ENCODE measurements around the gene CFAP53.

DNA sequence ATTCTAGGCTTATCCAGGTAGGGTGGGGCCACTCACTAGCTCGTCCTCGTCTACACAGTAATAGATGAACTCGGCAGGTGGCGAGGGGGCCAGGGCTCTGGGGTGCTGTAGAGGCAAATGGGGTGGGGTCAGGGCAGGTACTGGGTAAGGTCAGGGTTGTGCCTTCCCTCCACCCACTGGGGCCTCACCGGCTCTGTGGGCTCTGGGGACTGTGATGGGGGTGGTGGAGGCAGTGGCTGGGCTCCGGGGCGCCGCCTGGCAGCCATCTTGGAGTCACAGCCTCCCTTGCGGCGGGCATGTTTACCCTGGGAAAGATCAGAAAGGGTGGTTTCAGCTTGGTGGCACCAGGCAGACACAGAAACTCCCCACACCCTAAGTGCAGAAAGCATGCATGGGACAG lies 8.6 kb upstream of the CFAP53 start:
- TF ChIP-seq POLR2AphosphoS5 (IDR thresholded peaks at IDR 0.05): no peak
- TF ChIP-seq, protein P1, sequence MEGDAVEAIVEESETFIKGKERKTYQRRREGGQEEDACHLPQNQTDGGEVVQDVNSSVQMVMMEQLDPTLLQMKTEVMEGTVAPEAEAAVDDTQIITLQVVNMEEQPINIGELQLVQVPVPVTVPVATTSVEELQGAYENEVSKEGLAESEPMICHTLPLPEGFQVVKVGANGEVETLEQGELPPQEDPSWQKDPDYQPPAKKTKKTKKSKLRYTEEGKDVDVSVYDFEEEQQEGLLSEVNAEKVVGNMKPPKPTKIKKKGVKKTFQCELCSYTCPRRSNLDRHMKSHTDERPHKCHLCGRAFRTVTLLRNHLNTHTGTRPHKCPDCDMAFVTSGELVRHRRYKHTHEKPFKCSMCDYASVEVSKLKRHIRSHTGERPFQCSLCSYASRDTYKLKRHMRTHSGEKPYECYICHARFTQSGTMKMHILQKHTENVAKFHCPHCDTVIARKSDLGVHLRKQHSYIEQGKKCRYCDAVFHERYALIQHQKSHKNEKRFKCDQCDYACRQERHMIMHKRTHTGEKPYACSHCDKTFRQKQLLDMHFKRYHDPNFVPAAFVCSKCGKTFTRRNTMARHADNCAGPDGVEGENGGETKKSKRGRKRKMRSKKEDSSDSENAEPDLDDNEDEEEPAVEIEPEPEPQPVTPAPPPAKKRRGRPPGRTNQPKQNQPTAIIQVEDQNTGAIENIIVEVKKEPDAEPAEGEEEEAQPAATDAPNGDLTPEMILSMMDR (IDR thresholded peaks at IDR 0.05): no peak
- TF ChIP-seq EP300 (IDR thresholded peaks at IDR 0.05): no peak
- no peak for TF ChIP-seq POLR2A (IDR thresholded peaks at IDR 0.05; ENCODE audit: low read depth)
